GM23338 (cell line): ENCODE results near the gene PTPRR. TPM values are rescaled to one million over a fixed set of nuclear protein-coding genes. Genes with fewer than 3 reads are reported as not detected.

Experiments used
- ATAC-seq: fragments of 200-7000 bp; cut with Tn5 transposase; 3 replicates; pipeline ENCODE4 v1.9.1; 2020
- DNase-seq: peaks from one replicate; pipeline ENCODE4 v3.0.0-alpha.2; 2015; ENCODE audit warnings: low spot score
- H2AFZ ChIP-seq: fragments of 200-600 bp; sonication (generic); 2 replicates; pipeline ENCODE4 v1.8.0; 2016; ENCODE audit warnings: antibody characterized with exemption, mild to moderate bottlenecking, moderate library complexity
- H3F3A ChIP-seq: fragments of 200-600 bp; sonication (generic); replicated peaks from 2 replicates; pipeline ENCODE4 v1.8.0; 2017; ENCODE audit warnings: antibody characterized with exemption, mixed run types, low read depth
- H3K27ac ChIP-seq: fragments of 200-600 bp; sonication (generic); 2 replicates; pipeline ENCODE4 v1.6.1; 2016; ENCODE audit warnings: low read depth
- H3K27me3 ChIP-seq: fragments of 200-600 bp; sonication (generic); 2 replicates; pipeline ENCODE4 v1.8.0; 2016; ENCODE audit warnings: mild to moderate bottlenecking, mixed run types, moderate library complexity; ENCODE audit not compliant: insufficient read depth
- H3K36me3 ChIP-seq: fragments of 200-600 bp; sonication (generic); 2 replicates; pipeline ENCODE4 v1.8.0; 2016; ENCODE audit warnings: mild to moderate bottlenecking; ENCODE audit not compliant: insufficient read depth
- H3K4me1 ChIP-seq: fragments of 200-600 bp; sonication (generic); 2 replicates; pipeline ENCODE4 v1.8.0; 2016; ENCODE audit warnings: mild to moderate bottlenecking, moderate library complexity; ENCODE audit not compliant: insufficient read depth
- H3K4me2 ChIP-seq: fragments of 200-600 bp; sonication (generic); 2 replicates; pipeline ENCODE4 v1.7.1; 2017; ENCODE audit warnings: mixed run types
- H3K4me3 ChIP-seq: fragments of 200-600 bp; sonication (generic); 2 replicates; pipeline ENCODE4 v1.6.1; 2016; ENCODE audit warnings: mixed run types
- H3K79me2 ChIP-seq: fragments of 200-600 bp; sonication (generic); replicated peaks from 2 replicates; pipeline ENCODE4 v1.8.0; 2017; ENCODE audit warnings: mild to moderate bottlenecking; ENCODE audit not compliant: insufficient read depth
- H3K9me2 ChIP-seq: fragments of 200-600 bp; sonication (generic); 2 replicates; pipeline ENCODE4 v1.8.0; 2017; ENCODE audit not compliant: insufficient read depth
- H4K20me1 ChIP-seq: fragments of 200-600 bp; sonication (generic); replicated peaks from 2 replicates; pipeline ENCODE4 v1.8.0; 2017; ENCODE audit warnings: mild to moderate bottlenecking; ENCODE audit not compliant: insufficient read depth
- H3K27ac Mint-ChIP-seq: 2 replicates; pipeline ENCODE4 v1.8.0; 2020; ENCODE audit warnings: inconsistent platforms, mild to moderate bottlenecking, moderate library complexity, mixed read lengths
- H3K27me3 Mint-ChIP-seq: 3 replicates; pipeline ENCODE4 v1.8.0; 2022; ENCODE audit warnings: low read depth, mild to moderate bottlenecking, moderate library complexity, mixed read lengths, inconsistent platforms; ENCODE audit not compliant: insufficient read depth, poor library complexity
- H3K36me3 Mint-ChIP-seq: 3 replicates; pipeline ENCODE4 v1.8.0; 2021; ENCODE audit warnings: low read depth, mild to moderate bottlenecking, inconsistent platforms, moderate library complexity, mixed read lengths
- H3K4me1 Mint-ChIP-seq: 3 replicates; pipeline ENCODE4 v1.8.0; 2020; ENCODE audit warnings: mild to moderate bottlenecking, inconsistent platforms, mixed read lengths
- H3K4me3 Mint-ChIP-seq: 3 replicates; pipeline ENCODE4 v1.8.0; 2021; ENCODE audit warnings: moderate library complexity, mild to moderate bottlenecking, inconsistent platforms, mixed read lengths
- H3K9me3 Mint-ChIP-seq: 3 replicates; pipeline ENCODE4 v1.8.0; 2020; ENCODE audit warnings: moderate library complexity, mild to moderate bottlenecking, inconsistent platforms, mixed read lengths
- CTCF ChIP-seq, 2 experiments: fragments of 200-600 bp in 1 of 2; sonication (generic) in 1 of 2; conservative IDR thresholded peaks; 2 replicates each; pipeline versions ENCODE4 v1.5.1 to v1.6.1; 2016 to 2017; ENCODE audit warnings: antibody characterized with exemption in 2 of 2, low read depth in 2 of 2, mild to moderate bottlenecking in 2 of 2, moderate library complexity in 1 of 2
- EZH2phosphoT487 ChIP-seq: fragments of 200-600 bp; sonication (generic); IDR thresholded peaks from one replicate; pipeline ENCODE4 v1.8.1; 2018; ENCODE audit warnings: antibody characterized with exemption; ENCODE audit not compliant: unreplicated experiment
- JUNB ChIP-seq: IDR thresholded peaks from one replicate; pipeline ENCODE4 v1.6.1; 2016; ENCODE audit warnings: antibody characterized with exemption; ENCODE audit not compliant: unreplicated experiment
- NANOG ChIP-seq: IDR thresholded peaks from 2 replicates; pipeline ENCODE4 v1.6.1; 2016; ENCODE audit warnings: antibody characterized with exemption, borderline replicate concordance
- POLR2AphosphoS5 ChIP-seq: IDR thresholded peaks from 2 replicates; pipeline ENCODE4 v1.6.1; 2016; ENCODE audit warnings: antibody characterized with exemption, low read depth
- STAT1 ChIP-seq: IDR thresholded peaks from one replicate; pipeline ENCODE4 v1.6.1; 2016; ENCODE audit warnings: antibody characterized with exemption; ENCODE audit not compliant: unreplicated experiment
- ZNF114 ChIP-seq: fragments of 250-450 bp; sonication (Bioruptor Pico); IDR thresholded peaks from 2 replicates; pipeline ENCODE4 v1.5.0; 2020; ENCODE audit warnings: mild to moderate bottlenecking, moderate library complexity
- polyA plus RNA-seq: library from polyadenylated mRNA; unstranded; fragments of >200 nt; fragmentation: Nextera tagmentation; extraction: Ambion mirVana; gene quantifications from 2 replicates; pipeline ENCODE4 v1.2.1, GENCODE V29; 2016
- total RNA-seq: library from RNA; depleted of rRNA; stranded (reverse); fragments of >200 nt; shearing (Covaris generic); gene quantifications from 2 replicates; pipeline ENCODE4 v1.2.3, GENCODE V29; 2014
- TF ChIP-seq, protein P1 (sequence below): fragments of 250-450 bp; sonication (Bioruptor Pico); IDR thresholded peaks from 2 replicates; pipeline ENCODE4 v1.5.0; 2020; ENCODE audit warnings: mild to moderate bottlenecking, moderate library complexity
- TF ChIP-seq, protein P2 (sequence below): IDR thresholded peaks from 2 replicates; pipeline ENCODE4 v1.6.1; 2016; ENCODE audit warnings: antibody characterized with exemption

PTPRR gene
- total and polyA plus RNA-seq, 2 experiments from 2014 or later: 0.26 to 0.76 TPM

DNA sequence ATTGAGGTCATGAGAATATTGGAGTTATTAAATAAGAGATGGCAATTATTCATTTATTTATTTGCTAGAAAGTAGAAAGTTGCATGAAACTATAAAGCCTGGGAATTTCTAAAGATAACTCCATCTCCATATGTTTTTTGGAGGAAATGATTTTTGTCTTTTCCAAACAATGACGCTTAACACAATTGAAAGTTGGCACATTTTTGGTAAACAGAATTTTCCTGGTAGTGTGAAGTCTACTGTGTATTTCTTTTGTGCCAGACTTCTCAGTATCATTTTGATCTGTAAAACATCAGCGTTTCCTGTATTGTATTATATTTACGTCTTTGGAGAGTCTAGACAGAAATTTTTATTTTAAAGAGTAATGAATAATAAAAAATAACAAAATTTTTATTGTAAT is 249.6 kb downstream of the PTPRR start (continued):
- TF ChIP-seq, protein P1, sequence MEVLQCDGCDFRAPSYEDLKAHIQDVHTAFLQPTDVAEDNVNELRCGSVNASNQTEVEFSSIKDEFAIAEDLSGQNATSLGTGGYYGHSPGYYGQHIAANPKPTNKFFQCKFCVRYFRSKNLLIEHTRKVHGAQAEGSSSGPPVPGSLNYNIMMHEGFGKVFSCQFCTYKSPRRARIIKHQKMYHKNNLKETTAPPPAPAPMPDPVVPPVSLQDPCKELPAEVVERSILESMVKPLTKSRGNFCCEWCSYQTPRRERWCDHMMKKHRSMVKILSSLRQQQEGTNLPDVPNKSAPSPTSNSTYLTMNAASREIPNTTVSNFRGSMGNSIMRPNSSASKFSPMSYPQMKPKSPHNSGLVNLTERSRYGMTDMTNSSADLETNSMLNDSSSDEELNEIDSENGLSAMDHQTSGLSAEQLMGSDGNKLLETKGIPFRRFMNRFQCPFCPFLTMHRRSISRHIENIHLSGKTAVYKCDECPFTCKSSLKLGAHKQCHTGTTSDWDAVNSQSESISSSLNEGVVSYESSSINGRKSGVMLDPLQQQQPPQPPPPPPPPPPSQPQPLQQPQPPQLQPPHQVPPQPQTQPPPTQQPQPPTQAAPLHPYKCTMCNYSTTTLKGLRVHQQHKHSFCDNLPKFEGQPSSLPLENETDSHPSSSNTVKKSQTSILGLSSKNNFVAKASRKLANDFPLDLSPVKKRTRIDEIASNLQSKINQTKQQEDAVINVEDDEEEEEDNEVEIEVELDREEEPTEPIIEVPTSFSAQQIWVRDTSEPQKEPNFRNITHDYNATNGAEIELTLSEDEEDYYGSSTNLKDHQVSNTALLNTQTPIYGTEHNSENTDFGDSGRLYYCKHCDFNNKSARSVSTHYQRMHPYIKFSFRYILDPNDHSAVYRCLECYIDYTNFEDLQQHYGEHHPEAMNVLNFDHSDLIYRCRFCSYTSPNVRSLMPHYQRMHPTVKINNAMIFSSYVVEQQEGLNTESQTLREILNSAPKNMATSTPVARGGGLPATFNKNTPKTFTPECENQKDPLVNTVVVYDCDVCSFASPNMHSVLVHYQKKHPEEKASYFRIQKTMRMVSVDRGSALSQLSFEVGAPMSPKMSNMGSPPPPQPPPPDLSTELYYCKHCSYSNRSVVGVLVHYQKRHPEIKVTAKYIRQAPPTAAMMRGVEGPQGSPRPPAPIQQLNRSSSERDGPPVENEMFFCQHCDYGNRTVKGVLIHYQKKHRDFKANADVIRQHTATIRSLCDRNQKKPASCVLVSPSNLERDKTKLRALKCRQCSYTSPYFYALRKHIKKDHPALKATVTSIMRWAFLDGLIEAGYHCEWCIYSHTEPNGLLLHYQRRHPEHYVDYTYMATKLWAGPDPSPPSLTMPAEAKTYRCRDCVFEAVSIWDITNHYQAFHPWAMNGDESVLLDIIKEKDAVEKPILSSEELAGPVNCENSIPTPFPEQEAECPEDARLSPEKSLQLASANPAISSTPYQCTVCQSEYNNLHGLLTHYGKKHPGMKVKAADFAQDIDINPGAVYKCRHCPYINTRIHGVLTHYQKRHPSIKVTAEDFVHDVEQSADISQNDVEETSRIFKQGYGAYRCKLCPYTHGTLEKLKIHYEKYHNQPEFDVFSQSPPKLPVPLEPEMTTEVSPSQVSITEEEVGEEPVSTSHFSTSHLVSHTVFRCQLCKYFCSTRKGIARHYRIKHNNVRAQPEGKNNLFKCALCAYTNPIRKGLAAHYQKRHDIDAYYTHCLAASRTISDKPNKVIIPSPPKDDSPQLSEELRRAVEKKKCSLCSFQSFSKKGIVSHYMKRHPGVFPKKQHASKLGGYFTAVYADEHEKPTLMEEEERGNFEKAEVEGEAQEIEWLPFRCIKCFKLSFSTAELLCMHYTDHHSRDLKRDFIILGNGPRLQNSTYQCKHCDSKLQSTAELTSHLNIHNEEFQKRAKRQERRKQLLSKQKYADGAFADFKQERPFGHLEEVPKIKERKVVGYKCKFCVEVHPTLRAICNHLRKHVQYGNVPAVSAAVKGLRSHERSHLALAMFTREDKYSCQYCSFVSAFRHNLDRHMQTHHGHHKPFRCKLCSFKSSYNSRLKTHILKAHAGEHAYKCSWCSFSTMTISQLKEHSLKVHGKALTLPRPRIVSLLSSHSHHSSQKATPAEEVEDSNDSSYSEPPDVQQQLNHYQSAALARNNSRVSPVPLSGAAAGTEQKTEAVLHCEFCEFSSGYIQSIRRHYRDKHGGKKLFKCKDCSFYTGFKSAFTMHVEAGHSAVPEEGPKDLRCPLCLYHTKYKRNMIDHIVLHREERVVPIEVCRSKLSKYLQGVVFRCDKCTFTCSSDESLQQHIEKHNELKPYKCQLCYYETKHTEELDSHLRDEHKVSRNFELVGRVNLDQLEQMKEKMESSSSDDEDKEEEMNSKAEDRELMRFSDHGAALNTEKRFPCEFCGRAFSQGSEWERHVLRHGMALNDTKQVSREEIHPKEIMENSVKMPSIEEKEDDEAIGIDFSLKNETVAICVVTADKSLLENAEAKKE (CRISPR knock-in tag): no peak

DNA sequence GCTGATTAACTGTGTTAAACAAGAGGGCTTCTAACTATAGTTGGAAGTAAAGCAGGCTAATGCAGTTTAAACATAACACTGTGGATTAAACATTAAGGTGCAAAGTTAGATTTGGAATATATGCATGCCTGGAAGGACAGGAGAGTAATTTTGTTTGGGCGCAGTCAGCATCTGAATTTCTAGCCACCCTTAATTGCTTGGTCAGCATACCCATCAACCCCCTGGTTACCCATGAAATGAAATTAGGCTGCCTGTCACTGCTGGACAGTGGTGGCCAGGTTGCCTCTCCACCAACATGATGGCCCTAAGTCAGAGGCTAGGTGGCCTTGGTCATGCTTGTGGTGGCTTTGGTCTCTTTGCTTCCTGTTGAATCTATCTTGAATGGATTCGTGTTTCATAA is 253.3 kb downstream of the PTPRR start:
- Histone ChIP-seq H3F3A (no peaks in the 10 kb centered on the region), H3K4me2 (no peak overlapping the region), H3K4me3 (no peak overlapping the region), H3K79me2 (no peaks in the 10 kb centered on the region), H3K36me3 (no peaks in the 10 kb centered on the region), H3K27ac (no peak overlapping the region), H4K20me1 (no peaks in the 10 kb centered on the region), H2AFZ (no peak overlapping the region), H3K4me1 (peaks cover 29% of the 10 kb centered on the region), H3K9me2 (peaks cover 10% of the 10 kb centered on the region), H3K27me3 (no peaks in the 10 kb centered on the region)
- H3K27me3 Mint-ChIP-seq: no peaks in the 10 kb centered on the region
- TF ChIP-seq NANOG (no peak), EZH2phosphoT487 (no peak), STAT1 (no peak), POLR2AphosphoS5 (no peak), JUNB (no peak), CTCF (conservative IDR thresholded peaks at IDR 0.05; ENCODE audit: low read depth in 2 of 2) (no peak), ZNF114 (CRISPR knock-in tag) (no peak)
- TF ChIP-seq, protein P2, sequence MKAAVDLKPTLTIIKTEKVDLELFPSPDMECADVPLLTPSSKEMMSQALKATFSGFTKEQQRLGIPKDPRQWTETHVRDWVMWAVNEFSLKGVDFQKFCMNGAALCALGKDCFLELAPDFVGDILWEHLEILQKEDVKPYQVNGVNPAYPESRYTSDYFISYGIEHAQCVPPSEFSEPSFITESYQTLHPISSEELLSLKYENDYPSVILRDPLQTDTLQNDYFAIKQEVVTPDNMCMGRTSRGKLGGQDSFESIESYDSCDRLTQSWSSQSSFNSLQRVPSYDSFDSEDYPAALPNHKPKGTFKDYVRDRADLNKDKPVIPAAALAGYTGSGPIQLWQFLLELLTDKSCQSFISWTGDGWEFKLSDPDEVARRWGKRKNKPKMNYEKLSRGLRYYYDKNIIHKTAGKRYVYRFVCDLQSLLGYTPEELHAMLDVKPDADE: no peak
- H3K27ac Mint-ChIP-seq: no peak overlapping the region
- DNase-seq: no peak
- H3K4me3 Mint-ChIP-seq: no peak overlapping the region
- H3K9me3 Mint-ChIP-seq: no peaks in the 10 kb centered on the region
- ATAC-seq: no peak
- H3K36me3 Mint-ChIP-seq: no peaks in the 10 kb centered on the region
- peaks cover 21% of the 10 kb centered on the region for H3K4me1 Mint-ChIP-seq
